C4-2B (cell line): ENCODE results near the gene NTF3.

ENCODE experiments used
- CTCF ChIP-seq: fragments of 450-650 bp; conservative IDR thresholded peaks from 2 replicates; pipeline ENCODE4 v1.5.1; 2017; ENCODE audit warnings: mild to moderate bottlenecking
- ZFX ChIP-seq: fragments of 450-650 bp; IDR thresholded peaks from 2 replicates; pipeline ENCODE4 v1.6.1; 2017

DNA sequence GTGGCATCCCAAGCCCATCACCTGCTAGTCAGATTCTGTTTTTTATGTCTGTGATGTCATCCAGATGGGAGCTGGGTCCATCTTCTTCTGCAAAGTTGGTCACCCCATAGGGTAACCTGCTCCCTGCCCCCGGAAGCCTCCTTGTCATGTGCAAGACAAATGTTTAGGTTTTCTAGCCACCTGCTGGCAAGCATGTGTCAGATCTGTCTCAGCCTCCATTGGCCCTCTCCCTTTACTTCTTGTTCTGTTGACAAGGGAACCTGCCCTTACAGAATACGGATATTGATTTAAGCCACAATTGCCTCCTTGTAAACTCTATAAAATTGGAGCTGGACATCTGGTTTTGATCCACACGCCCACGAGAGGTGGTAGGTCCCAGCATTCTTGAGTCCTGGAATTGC lies 7.5 kb downstream of the NTF3 start:
- TF ChIP-seq CTCF (no peak; the same call in 1 of the 2 replicates), ZFX (no peak)
